Fibroblast of the aortic adventitia (primary cell): Measurements from ENCODE around the gene DUOX2. TPM values are rescaled to one million over a fixed set of nuclear protein-coding genes. Genes with fewer than 3 reads are reported as not detected.

Source experiments
- DNase-seq: peaks from one replicate; pipeline ENCODE4 v3.0.0-alpha.2; 2010; ENCODE audit warnings: low read depth
- H3K4me3 ChIP-seq: 2 replicates; pipeline ENCODE4 v1.5.1; 2011; ENCODE audit warnings: low read depth, mild to moderate bottlenecking, control low read depth, low read length, moderate library complexity
- total RNA-seq: library from RNA; depleted of rRNA; stranded (reverse); fragments of >200 nt; gene quantifications from 2 replicates; pipeline ENCODE4 v1.2.3, GENCODE V29; 2012; ENCODE audit warnings: low replicate concordance
- TF ChIP-seq, protein P1 (sequence below): IDR thresholded peaks from 2 replicates; pipeline ENCODE4 v1.5.1; 2011; ENCODE audit warnings: mild to moderate bottlenecking, low read length, control low read depth, inconsistent platforms; ENCODE audit not compliant: insufficient read depth

The DUOX2 gene
- total RNA-seq, 1 donor = not detected

DNA sequence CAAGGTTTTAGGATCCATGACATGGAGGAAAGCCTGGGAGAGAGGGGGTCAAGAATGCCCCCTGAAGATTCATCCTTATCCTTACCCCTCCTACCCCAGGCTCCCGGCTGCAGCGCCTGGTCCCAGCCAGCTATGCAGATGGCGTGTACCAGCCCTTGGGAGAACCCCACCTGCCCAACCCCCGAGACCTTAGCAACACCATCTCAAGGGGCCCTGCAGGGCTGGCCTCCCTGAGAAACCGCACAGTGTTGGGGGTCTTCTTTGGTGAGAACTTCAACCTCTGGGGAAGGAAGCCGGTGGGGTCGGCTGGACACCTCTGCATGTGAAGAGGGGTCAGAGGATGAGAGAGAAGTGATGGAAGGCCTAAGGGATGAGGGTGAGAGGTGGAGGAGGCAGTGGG lies 20.1 kb upstream of the DUOX2 start:
- DNase-seq = no peak
- TF ChIP-seq, protein P1, sequence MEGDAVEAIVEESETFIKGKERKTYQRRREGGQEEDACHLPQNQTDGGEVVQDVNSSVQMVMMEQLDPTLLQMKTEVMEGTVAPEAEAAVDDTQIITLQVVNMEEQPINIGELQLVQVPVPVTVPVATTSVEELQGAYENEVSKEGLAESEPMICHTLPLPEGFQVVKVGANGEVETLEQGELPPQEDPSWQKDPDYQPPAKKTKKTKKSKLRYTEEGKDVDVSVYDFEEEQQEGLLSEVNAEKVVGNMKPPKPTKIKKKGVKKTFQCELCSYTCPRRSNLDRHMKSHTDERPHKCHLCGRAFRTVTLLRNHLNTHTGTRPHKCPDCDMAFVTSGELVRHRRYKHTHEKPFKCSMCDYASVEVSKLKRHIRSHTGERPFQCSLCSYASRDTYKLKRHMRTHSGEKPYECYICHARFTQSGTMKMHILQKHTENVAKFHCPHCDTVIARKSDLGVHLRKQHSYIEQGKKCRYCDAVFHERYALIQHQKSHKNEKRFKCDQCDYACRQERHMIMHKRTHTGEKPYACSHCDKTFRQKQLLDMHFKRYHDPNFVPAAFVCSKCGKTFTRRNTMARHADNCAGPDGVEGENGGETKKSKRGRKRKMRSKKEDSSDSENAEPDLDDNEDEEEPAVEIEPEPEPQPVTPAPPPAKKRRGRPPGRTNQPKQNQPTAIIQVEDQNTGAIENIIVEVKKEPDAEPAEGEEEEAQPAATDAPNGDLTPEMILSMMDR = no peak

DNA sequence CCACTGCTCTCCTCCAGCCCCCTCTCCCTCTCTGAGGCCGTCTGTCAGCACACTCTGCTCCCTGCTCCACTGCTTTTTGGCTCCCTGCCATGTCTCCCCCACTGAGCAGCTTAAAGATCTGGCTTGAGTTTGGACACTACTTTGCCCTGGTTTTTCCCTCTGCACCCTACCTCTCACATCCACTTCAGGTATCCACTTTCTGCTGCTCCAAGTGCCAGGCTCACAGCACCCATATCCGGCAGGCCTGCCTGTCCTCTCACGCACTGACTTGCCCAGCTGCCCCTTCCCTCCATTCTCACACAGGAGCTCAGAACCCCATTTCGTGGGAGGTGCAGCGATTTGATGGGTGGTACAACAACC lies 19.6 kb upstream of the DUOX2 start:
- TF ChIP-seq, protein P1 = no peak
- no peak overlapping the region for H3K4me3 ChIP-seq
- no peak for DNase-seq

More for the DNA sequence above, 20.1 kb upstream of the DUOX2 start:
- H3K4me3 ChIP-seq = no peak overlapping the region

DNA sequence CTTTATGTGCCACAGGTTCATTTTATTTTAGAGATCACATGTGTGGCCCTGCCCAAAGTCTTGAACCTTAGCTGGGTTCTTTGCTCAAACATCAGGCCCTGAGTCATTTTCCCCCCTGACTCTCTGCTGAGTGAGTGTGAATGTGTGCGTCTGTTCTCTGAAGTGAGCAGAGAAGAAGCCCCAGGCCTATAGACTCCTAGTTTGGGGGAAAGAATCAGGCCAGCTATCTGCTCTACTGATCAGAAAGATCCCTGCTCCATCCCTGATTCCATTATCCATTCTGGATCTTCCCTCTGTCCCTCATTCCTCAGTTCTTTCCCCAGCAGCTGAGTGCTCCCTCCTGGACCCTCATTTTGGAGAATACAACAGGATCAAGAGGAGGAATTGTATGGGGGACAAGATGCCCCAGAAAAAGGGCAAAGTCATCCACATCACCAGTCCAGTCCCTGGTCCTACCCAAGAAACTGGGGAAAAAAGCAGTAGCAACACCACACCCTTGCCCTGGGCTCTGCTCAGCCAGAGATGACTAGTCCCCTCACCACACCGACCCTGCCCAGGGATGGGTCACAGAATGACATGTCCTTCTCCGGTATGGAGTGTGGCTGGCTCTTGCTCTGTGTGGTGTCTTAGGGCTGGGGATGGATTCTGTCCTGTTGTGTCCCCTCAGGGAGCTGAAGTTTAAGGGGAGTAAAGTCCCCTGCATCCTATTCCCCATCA lies 19.0 kb upstream of the DUOX2 start:
- no peak for DNase-seq
- TF ChIP-seq, protein P1 = no peak
- no peak overlapping the region for H3K4me3 ChIP-seq

DNA sequence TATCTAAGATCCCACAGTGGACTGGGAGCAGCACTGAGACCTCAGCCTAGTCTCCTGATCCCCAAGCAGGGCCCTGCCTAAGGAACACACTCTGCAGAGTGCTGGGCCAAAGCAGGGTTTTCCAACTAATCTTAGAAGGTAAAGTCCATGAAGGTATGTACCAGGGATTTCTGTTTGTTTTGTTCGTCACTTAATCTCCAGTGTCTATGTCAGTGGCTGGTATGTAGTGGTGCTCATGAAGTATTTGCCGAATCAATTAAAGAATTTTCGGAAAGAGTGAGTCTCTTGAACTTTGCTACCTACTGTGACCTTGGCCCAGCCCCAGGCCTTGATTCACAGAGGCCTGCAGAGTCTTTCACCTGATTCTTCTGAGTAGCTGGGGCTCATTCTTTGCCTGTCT lies 17.5 kb upstream of the DUOX2 start:
- H3K4me3 ChIP-seq = no peak overlapping the region
- TF ChIP-seq, protein P1 = no peak
- DNase-seq = no peak

DNA sequence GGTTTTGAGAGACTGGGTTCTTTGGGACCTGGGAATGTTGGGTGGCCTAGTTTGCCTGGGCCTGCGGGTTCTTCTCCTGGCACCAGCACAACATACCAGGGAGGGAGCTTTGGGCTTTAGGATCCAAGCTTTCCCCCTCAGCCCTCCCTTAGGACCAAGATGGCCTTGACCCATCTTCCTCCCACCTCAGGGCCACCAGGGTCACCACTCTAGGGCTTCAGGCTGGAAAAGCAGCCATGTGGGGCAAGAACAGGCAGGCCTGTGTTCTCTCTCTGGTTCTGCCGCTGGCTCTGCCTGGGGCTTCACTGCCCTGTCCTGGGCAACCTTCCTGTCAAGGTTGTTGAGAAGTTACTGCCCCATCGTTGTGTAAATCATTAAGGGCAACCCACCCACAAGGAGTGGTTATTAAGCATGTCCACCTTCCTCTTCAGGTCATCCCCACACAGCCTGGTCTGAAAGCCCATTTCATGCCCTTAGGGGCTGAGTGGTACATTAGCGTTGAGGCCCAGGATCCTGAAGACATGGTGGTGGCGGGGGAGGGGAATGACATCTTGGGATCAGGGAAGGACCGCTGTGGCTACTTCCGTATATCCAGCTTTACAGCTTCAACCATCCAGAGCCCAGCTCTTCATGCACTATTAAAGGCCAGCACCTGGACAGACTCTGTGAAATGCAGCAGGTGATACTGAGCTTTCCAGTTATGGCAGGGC lies 16.5 kb upstream of the DUOX2 start:
- H3K4me3 ChIP-seq = no peak overlapping the region
- TF ChIP-seq, protein P1 = no peak
- no peak for DNase-seq

DNA sequence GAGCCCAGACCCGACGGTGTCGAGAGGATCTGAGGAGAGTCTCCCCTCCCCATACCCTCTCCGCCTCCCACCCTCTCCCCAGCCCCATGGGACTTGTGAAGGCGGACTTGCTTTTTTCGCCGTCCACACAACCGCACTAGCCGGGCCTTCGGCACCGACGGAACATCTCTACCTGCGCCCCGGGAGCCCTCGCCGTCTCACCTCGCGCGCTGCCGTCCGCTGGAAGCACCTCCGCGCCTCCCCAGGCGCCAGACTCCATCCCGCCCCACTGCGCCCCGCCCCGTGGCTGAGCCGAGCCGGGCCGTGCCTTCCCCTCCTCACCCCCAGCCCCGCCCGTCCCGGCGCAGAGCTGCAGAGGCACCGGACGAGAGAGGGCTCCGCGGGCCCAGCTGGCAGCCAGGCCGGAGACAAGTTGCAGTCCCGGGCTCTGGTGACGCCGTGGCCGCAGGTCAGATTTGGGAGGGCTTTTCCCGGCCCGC lies 15.7 kb upstream of the DUOX2 start, which contains the start of the genes DUOX1 and DUOXA1:
TSS of gene DUOX1 (plus strand) at position 344 of the 479 bp plus-strand sequence. CDS start 1,973 bp downstream, outside the sequence.
TSS of gene DUOXA1 (minus strand) at position 229 of the 479 bp plus-strand sequence. CDS start 6,865 bp downstream, outside the sequence.
- DNase-seq = no peak
- TF ChIP-seq, protein P1 = no peak

More for the DNA sequence above, 15.7 kb upstream of the DUOX2 start, which contains the start of the genes DUOX1 and DUOXA1:
- no peak within 1 kb of the TSS for H3K4me3 ChIP-seq
